COR-L47 (cell line): Measurements from ENCODE around the gene CSNK1D.
A peak's percentile ranks its signal among the peaks of the same experiment; 100 is the strongest.
"Not testable (repeated sequence)": the region's sequence is repeated elsewhere in the genome, so short reads cannot be mapped to it uniquely, and the experiment has no call there.

Experiments
- DNase-seq: peaks from one replicate; lab custom pipeline; 2025; lab: John Stamatoyannopoulos, UW

Gene CSNK1D

GRCh38 chr17:82214012-82214628 is 59.4 kb downstream of the CSNK1D start:
- no peak for DNase-seq

GRCh38 chr17:82213251-82214011 is 60.1 kb downstream of the CSNK1D start:
- DNase-seq = peak; percentile 40

- DNase-seq = peak; percentile 78
Measured at GRCh38 chr17:82212331-82213250, 60.9 kb downstream of the CSNK1D start, which contains the start of gene CCDC57. CCDC57 (minus strand) TSS chr17:82212842; CDS start chr17:82201944, 10,898 bp downstream.

GRCh38 chr17:82210655-82211054 is 62.8 kb downstream of the CSNK1D start:
- DNase-seq = not testable (repeated sequence)

- peak; percentile 81 for DNase-seq
Measured at GRCh38 chr17:82205720-82206508, 67.6 kb downstream of the CSNK1D start.

DNA sequence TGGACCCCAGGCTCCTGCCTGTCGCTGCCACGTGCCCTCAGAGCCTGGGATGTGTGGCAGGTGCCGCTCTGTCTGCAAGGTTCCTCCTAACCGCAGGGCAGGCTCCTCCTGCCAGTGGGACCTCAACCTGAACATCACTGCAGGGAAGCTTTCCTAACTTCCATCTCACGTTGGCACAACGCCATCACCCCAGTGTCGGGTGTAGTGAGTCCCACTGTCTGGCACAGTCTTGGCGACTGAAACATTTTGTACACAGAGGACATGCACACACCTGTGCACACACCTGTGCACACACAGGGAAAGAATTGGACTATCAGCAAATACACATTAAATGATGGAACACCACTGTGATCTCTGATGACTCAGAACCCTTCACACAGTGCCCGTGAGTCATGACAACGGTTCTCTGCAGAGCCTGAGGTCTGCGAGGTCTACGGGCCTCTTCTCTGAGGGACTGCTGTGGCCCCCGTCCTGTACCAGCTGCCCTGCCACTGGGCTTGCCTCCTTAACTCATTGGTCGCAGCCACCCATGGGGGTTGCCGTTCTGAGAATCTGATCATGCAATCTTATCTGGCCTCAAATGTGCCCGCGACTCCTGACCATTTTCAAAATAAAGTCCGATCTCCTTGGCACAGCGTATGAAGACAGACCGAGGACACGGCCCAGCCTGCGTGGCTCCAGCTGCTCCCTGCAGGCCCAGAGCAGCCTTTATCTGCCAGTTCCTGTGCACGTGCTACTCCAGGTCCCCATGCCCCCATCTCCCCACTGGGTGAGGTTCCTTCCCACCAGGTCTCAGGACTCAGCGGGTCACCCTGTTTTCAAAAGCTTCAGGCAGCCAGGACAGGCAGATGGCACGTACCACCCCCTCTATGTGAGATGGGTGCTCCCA is 68.4 kb downstream of the CSNK1D start:
- peak; percentile 81 for DNase-seq

GRCh38 chr17:82203920-82204319 is 69.6 kb downstream of the CSNK1D start:
- no peak for DNase-seq

DNA sequence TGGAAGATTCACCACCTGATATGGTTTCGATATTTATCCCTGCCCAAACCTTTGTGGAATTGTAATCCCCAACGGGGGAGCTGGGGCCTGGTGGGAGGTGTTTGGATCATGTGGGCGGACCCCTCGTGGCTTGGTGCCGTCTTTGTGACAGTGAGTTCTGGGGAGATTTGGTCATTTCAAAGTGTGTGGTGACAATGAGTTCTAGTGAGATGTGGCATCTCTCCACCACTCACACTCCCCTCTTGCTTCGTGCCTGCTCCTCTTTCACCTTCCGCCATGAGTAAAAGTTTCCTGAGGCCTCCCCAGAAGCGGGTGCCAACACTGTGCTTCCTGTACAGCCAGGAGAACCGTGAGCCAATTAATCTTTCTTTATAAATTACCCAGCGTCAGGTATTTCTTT is 70.5 kb downstream of the CSNK1D start:
- no peak for DNase-seq

DNA sequence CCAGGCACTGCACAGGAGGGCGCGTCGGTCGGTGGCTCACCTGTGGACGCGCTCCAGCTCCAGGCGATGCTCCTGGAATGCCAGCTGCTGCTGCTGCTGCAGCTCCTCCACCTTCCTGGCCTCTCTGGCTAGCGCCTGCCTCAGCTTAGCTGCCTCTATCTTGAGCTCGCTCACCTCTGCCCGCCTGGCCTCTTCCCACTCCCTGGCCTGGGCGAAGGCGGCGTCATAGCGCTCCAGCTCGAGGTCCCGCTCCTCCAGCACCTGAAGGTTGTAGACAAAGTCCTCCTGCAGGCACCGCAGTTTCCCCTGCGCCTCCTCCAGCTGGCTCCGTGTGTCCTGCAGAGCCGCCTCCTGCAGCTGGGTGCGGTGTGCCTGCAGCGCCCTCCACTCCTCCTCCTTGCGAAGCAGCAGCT is 72.0 kb downstream of the CSNK1D start:
- DNase-seq = no peak

- no peak for DNase-seq
Measured at GRCh38 chr17:82200743-82201497, 72.6 kb downstream of the CSNK1D start.

- no peak for DNase-seq
Measured at GRCh38 chr17:82200135-82200534, 73.4 kb downstream of the CSNK1D start.

DNA sequence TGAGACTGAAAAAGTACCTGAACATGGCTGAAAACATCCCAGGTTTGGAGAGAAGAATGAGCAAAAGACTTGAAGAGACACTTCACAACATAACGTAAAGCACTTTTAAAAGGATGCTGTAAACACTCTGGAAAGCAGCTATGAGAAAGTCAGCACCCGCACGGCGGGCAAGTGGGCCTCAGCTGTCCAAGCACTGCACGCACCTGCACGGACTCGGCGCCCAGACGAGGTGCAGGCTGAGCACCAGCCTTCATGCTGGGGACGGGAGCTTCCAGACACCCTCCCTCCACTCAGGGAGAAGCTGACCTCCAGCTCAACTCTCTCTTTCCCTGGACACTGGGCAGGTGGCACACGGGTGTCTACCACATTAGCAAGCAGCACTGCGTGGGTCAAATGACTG is 74.0 kb downstream of the CSNK1D start:
- no peak for DNase-seq

GRCh38 chr17:82198092-82198491 is 75.4 kb downstream of the CSNK1D start:
- no peak for DNase-seq

GRCh38 chr17:82195675-82196672 is 77.5 kb downstream of the CSNK1D start:
- DNase-seq = no peak

DNA sequence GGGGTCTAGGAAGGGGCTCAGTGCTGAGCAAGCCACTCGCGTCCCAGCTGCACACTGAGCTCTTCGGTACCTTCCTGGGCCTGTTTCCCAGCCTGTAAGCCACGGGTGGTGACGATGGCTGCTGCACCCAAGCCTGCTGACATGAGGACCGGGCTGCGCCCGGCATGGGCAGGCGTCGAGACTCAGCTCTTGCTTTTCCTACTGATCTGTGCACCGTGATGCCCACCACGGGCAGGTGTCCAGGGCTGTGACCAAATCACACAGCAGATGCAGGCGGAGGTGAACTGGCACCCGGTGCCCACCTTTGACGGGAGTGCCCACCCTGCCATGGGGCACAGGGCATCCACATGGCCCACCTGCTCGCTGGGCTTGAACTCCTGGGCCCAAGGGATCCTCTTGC is 78.7 kb downstream of the CSNK1D start:
- no peak for DNase-seq

DNA sequence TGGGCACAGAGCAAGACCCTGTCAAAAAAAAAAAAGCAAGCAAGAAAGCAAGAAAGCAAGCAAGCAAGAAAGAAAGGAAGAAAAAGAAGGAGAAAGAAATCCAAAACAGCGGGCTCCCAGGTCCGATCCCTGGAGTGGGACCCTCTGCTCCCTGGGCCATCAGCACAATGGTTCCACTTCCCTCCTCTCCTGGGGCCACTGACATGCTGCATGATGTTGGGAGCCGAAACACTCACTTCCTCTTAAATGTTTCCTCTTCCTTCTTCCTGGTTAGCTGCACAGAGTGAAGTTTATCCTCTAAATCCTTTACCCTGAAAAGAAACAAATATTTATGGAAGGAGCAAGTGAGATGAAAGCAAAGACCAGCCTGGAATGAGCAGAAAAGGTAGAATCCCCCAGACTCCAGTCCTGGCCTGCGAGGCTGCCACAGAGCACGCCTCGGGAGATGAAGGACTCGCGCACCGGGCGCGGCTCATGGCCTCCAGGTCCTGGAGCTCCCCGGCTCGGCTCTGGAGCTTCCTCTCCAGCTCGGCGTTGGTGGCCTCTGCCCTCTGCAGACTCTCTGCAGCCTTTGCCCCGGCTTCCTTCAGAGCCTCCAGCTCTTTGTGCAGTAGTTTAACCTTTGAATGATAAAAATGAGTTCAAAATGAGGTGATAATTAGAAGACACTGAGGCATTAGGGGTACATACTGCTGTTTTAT is 79.8 kb downstream of the CSNK1D start:
- DNase-seq = no peak

DNA sequence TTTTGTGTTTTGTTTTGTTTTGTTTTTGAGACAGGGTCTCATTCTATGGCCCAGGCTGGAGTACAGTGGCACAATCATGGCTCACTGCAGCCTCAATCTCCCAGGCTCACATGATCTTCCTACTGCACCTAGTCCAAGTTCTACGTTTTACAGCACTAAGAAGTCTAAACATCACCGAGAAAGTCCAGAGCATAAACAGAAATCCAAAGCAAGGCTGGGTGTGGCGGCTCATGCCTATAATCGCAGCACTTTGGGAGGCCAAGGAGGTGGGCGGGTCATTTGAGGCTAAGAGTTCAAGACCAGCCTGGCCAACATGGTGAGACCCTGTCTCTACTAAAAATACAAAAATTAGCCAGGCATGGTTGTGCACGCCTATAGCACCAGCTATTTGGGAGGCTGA is 80.5 kb downstream of the CSNK1D start:
- not testable (repeated sequence) for DNase-seq
